Transverse colon (tissue), 4 donors: Measurements from ENCODE around the gene SELL.
"Not testable (repeated sequence)": the region's sequence is repeated elsewhere in the genome, so short reads cannot be mapped to it uniquely, and the experiment has no call there.

Experiments used
- EP300 ChIP-seq: sonication (generic); formaldehyde crosslinking; IDR thresholded peaks from one replicate; pipeline ENCODE4 v1.6.1; 2017; ENCODE audit warnings: antibody characterized with exemption, low read depth
- POLR2A ChIP-seq: fragments of 450-650 bp; IDR thresholded peaks from one replicate; pipeline ENCODE4 v1.6.1; 2016; ENCODE audit warnings: antibody characterized with exemption, mild to moderate bottlenecking, moderate library complexity
- POLR2AphosphoS5 ChIP-seq, 3 donors: sonication (generic); formaldehyde crosslinking; IDR thresholded peaks; one replicate each; pipeline ENCODE4 v1.6.1; 2016; ENCODE audit warnings: antibody characterized with exemption in 3 of 3
- TF ChIP-seq, protein P1 (sequence below), 5 experiments: fragments of 200-600 bp in 3 of 5; fragments of 450-650 bp in 2 of 5; sonication (generic) in 3 of 5; IDR thresholded peaks; 1 replicate in 2 of 5; 2 replicates in 3 of 5; pipeline ENCODE4 v1.5.1; 2016 to 2017; ENCODE audit warnings: antibody characterized with exemption in 5 of 5, inconsistent platforms in 3 of 5, mild to moderate bottlenecking in 2 of 5, moderate library complexity in 1 of 5

DNA sequence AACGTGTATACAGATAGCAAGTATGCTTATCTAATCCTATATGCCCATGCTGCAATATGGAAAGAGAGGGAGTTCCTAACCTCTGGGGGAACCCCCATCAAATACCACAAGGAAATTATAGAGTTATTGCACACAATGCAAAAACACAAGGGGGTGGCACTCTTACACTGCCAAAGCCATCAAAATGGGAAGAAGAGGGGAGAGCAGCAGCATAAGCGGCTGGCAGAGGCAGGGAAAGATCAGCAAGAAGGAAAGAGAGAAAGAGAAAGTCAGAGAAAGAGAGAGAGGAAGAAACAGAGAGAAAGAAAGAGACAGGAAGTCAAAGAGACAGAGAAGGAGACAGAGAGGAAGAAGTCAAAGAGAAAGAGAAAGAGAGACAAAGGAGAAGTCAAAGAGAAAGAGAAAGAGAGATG lies 44.2 kb downstream of the SELL start:
- TF ChIP-seq, protein P1, sequence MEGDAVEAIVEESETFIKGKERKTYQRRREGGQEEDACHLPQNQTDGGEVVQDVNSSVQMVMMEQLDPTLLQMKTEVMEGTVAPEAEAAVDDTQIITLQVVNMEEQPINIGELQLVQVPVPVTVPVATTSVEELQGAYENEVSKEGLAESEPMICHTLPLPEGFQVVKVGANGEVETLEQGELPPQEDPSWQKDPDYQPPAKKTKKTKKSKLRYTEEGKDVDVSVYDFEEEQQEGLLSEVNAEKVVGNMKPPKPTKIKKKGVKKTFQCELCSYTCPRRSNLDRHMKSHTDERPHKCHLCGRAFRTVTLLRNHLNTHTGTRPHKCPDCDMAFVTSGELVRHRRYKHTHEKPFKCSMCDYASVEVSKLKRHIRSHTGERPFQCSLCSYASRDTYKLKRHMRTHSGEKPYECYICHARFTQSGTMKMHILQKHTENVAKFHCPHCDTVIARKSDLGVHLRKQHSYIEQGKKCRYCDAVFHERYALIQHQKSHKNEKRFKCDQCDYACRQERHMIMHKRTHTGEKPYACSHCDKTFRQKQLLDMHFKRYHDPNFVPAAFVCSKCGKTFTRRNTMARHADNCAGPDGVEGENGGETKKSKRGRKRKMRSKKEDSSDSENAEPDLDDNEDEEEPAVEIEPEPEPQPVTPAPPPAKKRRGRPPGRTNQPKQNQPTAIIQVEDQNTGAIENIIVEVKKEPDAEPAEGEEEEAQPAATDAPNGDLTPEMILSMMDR (IDR thresholded peaks at IDR 0.05) = not testable (repeated sequence)
- not testable (repeated sequence) for TF ChIP-seq POLR2A; EP300; POLR2AphosphoS5 (IDR thresholded peaks at IDR 0.05)
